HCT116 (cell line): Measurements from ENCODE around the gene NFATC1. TPM values are rescaled to one million over a fixed set of nuclear protein-coding genes. Genes with fewer than 3 reads are reported as not detected.

Source experiments
- ATAC-seq: fragments of 200-7000 bp; cut with Tn5 transposase; 2 replicates; pipeline ENCODE4 v1.9.1; 2020; ENCODE audit warnings: mild to moderate bottlenecking, moderate library complexity
- BruUV-seq: library from RNA; stranded (reverse); fragments of 400-500 nt; replicated peaks from 2 replicates; lab custom pipeline; 2021; lab: Mats Ljungman, UMichigan
- CTCF ChIA-PET: fragments of 300-600 bp; sonication (Branson Sonifier 250); formaldehyde crosslinking; loops from one replicate; lab custom pipeline; 2021; ENCODE audit warnings: antibody characterized with exemption; lab: Charles Lee
- POLR2A ChIA-PET: fragments of 300-600, 350-600 bp; sonication (Branson Sonifier 250); formaldehyde crosslinking; loops from one replicate; lab custom pipeline; 2021; ENCODE audit warnings: antibody characterized with exemption; lab: Charles Lee
- RAD21 ChIA-PET, 2 experiments: fragments of 300-600 bp; sonication (Branson Sonifier 250); formaldehyde crosslinking; loops; one replicate each; lab custom pipeline; 2023; ENCODE audit warnings: low total read pairs in 2 of 2; ENCODE audit not compliant: uncharacterized antibody in 2 of 2, unreplicated experiment in 2 of 2, low non-redundant PET in 1 of 2; lab: Charles Lee
- DNase-seq: peaks from one replicate; pipeline ENCODE4 v3.0.0-alpha.2; 2010; ENCODE audit warnings: low read depth, low spot score
- H2AFZ ChIP-seq: fragments of 200-600 bp; shearing (Covaris generic), sonication (generic); 2 replicates; pipeline ENCODE4 v1.6.1; 2017; ENCODE audit warnings: low read depth, mixed run types, mixed read lengths, antibody characterized with exemption, low read length; ENCODE audit not compliant: poor library complexity, severe bottlenecking
- H3K27ac ChIP-seq: 2 replicates; pipeline ENCODE4 v1.5.1; 2012; ENCODE audit warnings: low read depth, low read length
- H3K27me3 ChIP-seq: fragments of 200-600 bp; sonication (generic); 2 replicates; pipeline ENCODE4 v1.6.1; 2016; ENCODE audit warnings: mixed run types, low read length, mixed read lengths; ENCODE audit not compliant: insufficient read depth
- H3K36me3 ChIP-seq, 2 experiments: fragments of 200-500 bp in 1 of 2; fragments of 200-600 bp in 1 of 2; sonication (Bioruptor generic) in 1 of 2; sonication (generic) in 1 of 2; 2 replicates each; pipeline versions ENCODE4 v1.5.1 to v1.6.1; 2014 to 2016; ENCODE audit warnings: low read length in 2 of 2, inconsistent platforms in 1 of 2, mixed read lengths in 1 of 2, mixed run types in 1 of 2; ENCODE audit not compliant: insufficient read depth in 2 of 2, control insufficient read depth in 1 of 2
- H3K4me1 ChIP-seq, 2 experiments: fragments of 200-600 bp in 1 of 2; sonication (generic) in 1 of 2; 2 replicates each; pipeline versions ENCODE4 v1.5.1 to v1.6.1; 2012 to 2017; ENCODE audit warnings: low read length in 2 of 2, inconsistent platforms in 1 of 2, mild to moderate bottlenecking in 1 of 2, mixed read lengths in 1 of 2, mixed run types in 1 of 2, moderate library complexity in 1 of 2; ENCODE audit not compliant: insufficient read depth in 2 of 2, control insufficient read depth in 1 of 2
- H3K4me2 ChIP-seq: fragments of 200-600 bp; sonication (generic); 2 replicates; pipeline ENCODE4 v1.6.1; 2017; ENCODE audit warnings: mixed run types, low read length, mixed read lengths
- H3K4me3 ChIP-seq, 2 experiments: fragments of 200-600 bp in 1 of 2; sonication (generic) in 1 of 2; replicated peaks in 1 of 2; 2 replicates each; pipeline ENCODE4 v1.5.1; 2011 to 2016; ENCODE audit warnings: low read length in 2 of 2, control low read depth in 1 of 2, low read depth in 1 of 2, mild to moderate bottlenecking in 1 of 2, mixed read lengths in 1 of 2, mixed run types in 1 of 2
- H3K79me2 ChIP-seq: fragments of 200-600 bp; sonication (generic); 2 replicates; pipeline ENCODE4 v1.6.1; 2017; ENCODE audit warnings: mild to moderate bottlenecking, mixed run types, low read length, moderate library complexity, mixed read lengths; ENCODE audit not compliant: insufficient read depth
- H3K9ac ChIP-seq: fragments of 200-600 bp; sonication (generic); 2 replicates; pipeline ENCODE4 v1.6.1; 2016; ENCODE audit warnings: low read length, mixed read lengths
- H3K9me2 ChIP-seq: fragments of 200-600 bp; sonication (generic), shearing (Covaris generic); 2 replicates; pipeline ENCODE4 v1.6.1; 2017; ENCODE audit warnings: mixed run types, mild to moderate bottlenecking, moderate library complexity; ENCODE audit not compliant: insufficient read depth
- H3K9me3 ChIP-seq, 2 experiments: fragments of 200-500 bp in 1 of 2; fragments of 200-600 bp in 1 of 2; sonication (Bioruptor generic) in 1 of 2; sonication (generic) in 1 of 2; 2 replicates each; pipeline ENCODE4 v1.6.1; 2014 to 2017; ENCODE audit warnings: low read length in 2 of 2, mixed read lengths in 2 of 2, inconsistent platforms in 1 of 2, low read depth in 1 of 2, mild to moderate bottlenecking in 1 of 2, mixed run types in 1 of 2, moderate library complexity in 1 of 2; ENCODE audit not compliant: control insufficient read depth in 1 of 2, insufficient read depth in 1 of 2
- H4K20me1 ChIP-seq: fragments of 200-600 bp; sonication (generic), shearing (Covaris generic); 2 replicates; pipeline ENCODE4 v1.6.1; 2017; ENCODE audit warnings: mixed run types, mild to moderate bottlenecking, moderate library complexity; ENCODE audit not compliant: insufficient read depth
- CBX3 ChIP-seq: IDR thresholded peaks from 2 replicates; pipeline ENCODE4 v1.6.1; 2012; ENCODE audit warnings: low read depth
- CEBPB ChIP-seq: IDR thresholded peaks from 2 replicates; pipeline ENCODE4 v1.6.1; 2012; ENCODE audit warnings: low read depth
- EZH2 ChIP-seq: fragments of 200-600 bp; sonication (generic); IDR thresholded peaks from 2 replicates; pipeline ENCODE4 v1.6.1; 2017; ENCODE audit warnings: antibody characterized with exemption, mixed run types
- EZH2phosphoT487 ChIP-seq: fragments of 200-600 bp; IDR thresholded peaks from 2 replicates; pipeline ENCODE4 v1.6.1; 2018; ENCODE audit warnings: antibody characterized with exemption, borderline replicate concordance
- FOSL1 ChIP-seq: IDR thresholded peaks from 2 replicates; pipeline ENCODE4 v1.6.1; 2012; ENCODE audit warnings: low read depth
- JUND ChIP-seq: IDR thresholded peaks from 2 replicates; pipeline ENCODE4 v1.6.1; 2012
- POLR2AphosphoS5 ChIP-seq: IDR thresholded peaks from 2 replicates; pipeline ENCODE4 v1.6.1; 2011; ENCODE audit warnings: mild to moderate bottlenecking, low read depth, low read length, moderate library complexity
- YY1 ChIP-seq: IDR thresholded peaks from 2 replicates; pipeline ENCODE4 v1.6.1; 2011; ENCODE audit warnings: low read length, low read depth, moderate library complexity, mild to moderate bottlenecking; ENCODE audit not compliant: insufficient replicate concordance; ENCODE audit errors: extremely low read depth
- ZFX ChIP-seq: fragments of 450-650 bp; IDR thresholded peaks from 2 replicates; pipeline ENCODE4 v1.6.1; 2017
- intact Hi-C: fragments of 100-400 bp; cut with micrococcal nuclease; formaldehyde crosslinking; loops from 2 replicates; pipeline ENCODE4 v1.10.0; 2022
- total RNA-seq: library from RNA; stranded (reverse); gene quantifications from one replicate; pipeline ENCODE4 v1.2.1, GENCODE V29; 2021; ENCODE audit not compliant: unreplicated experiment
- TF ChIP-seq, protein P1 (sequence below): IDR thresholded peaks from 2 replicates; pipeline ENCODE4 v1.6.1; 2012; ENCODE audit warnings: low read depth
- TF ChIP-seq, protein P2 (sequence below): IDR thresholded peaks from 2 replicates; pipeline ENCODE4 v1.6.1; 2012

The NFATC1 gene
- total RNA-seq, 1 experiment from 2014 or later, result 20.8 TPM

DNA sequence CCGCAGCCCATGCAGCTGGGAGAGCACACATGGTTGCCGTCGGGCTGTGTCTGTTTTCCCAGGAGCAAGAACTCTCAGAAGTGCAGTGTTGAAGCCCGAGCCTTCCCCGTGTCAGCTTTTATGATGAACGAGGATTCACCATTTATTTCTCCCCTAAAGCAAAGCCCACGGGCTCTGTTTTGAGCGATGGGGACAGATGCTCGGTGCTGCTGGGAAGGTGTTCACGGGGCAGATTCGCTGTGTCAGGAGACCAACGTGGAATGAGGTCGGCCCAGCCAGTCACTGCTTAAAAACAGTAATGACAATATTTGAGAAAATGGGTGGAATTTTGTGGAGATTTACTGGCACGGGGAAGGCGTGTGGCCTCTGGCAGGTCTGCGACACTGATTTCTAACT is 43.9 kb downstream of the NFATC1 start:
- POLR2A ChIA-PET, result no interaction called here
- Histone ChIP-seq H3K27ac (no peak overlapping the region), H3K4me2 (no peak overlapping the region), H4K20me1 (no peaks in the 10 kb centered on the region), H3K9me2 (no peaks in the 10 kb centered on the region), H3K4me3 (no peak overlapping the region), H3K4me1 (no peaks in the 10 kb centered on the region), H3K9me3 (no peaks in the 10 kb centered on the region), H3K79me2 (no peaks in the 10 kb centered on the region), H3K27me3 (no peaks in the 10 kb centered on the region), H2AFZ (no peak overlapping the region), H3K9ac (no peak overlapping the region), H3K36me3 (no peaks in the 10 kb centered on the region)
- intact Hi-C loops, result no loop called here
- no peak for TF ChIP-seq JUND
- no peak for TF ChIP-seq EZH2phosphoT487
- TF ChIP-seq CEBPB, result no peak
- ATAC-seq (no peak), DNase-seq (no peak)
- RAD21 ChIA-PET, result no interaction called here
- CTCF ChIA-PET, result no interaction called here
- no TSS peak for BruUV-seq

DNA sequence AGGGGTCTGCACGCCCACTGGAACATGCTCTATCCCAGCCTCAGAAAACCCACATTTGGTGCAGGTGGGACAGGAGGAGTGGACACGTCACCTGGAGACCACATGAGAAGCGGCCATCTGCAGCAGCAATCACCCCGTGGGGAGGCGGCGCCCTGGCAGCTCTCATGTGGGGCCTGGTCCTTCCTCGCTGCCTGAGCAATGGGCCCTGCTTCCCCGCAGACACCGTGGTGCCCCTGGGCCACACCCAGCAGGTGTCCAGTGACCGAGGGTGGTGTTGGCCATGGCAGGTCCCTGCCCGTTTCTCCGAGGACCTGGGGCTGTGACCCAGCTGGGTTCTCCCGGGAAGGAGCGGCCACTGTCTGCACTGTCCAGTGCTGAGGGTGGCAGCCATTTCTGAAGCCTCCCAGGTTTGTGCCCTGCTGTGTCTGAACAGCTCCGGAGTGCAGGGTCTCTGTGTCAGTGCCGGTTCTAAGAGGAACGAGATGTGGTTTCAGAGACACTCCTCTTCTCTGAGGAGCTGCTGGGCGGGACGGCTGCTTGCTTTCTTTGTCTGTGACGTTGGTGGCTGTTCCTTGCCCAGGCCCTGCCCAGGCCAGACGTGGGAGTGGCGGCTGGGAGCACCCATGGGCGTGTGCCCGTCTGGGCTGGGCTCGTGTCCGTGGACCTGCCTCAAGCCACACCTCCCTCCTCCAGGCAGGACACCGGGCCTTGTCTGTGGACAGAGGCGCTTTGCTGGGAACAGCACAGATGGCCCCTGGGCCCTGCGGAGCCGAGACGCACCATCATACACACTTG is 44.8 kb downstream of the NFATC1 start:
- ChIA-PET POLR2A (no interaction called here), CTCF (no interaction called here), RAD21 (no interaction called here)
- H3K4me1 ChIP-seq, result no peaks in the 10 kb centered on the region
- no peaks in the 10 kb centered on the region for H3K9me2 ChIP-seq
- no peak overlapping the region for H3K9ac ChIP-seq
- no peaks in the 10 kb centered on the region for H3K79me2 ChIP-seq
- ATAC-seq, result no peak
- H3K27me3 ChIP-seq, result no peaks in the 10 kb centered on the region
- no peak overlapping the region for H3K4me3 ChIP-seq
- TF ChIP-seq, protein P1, sequence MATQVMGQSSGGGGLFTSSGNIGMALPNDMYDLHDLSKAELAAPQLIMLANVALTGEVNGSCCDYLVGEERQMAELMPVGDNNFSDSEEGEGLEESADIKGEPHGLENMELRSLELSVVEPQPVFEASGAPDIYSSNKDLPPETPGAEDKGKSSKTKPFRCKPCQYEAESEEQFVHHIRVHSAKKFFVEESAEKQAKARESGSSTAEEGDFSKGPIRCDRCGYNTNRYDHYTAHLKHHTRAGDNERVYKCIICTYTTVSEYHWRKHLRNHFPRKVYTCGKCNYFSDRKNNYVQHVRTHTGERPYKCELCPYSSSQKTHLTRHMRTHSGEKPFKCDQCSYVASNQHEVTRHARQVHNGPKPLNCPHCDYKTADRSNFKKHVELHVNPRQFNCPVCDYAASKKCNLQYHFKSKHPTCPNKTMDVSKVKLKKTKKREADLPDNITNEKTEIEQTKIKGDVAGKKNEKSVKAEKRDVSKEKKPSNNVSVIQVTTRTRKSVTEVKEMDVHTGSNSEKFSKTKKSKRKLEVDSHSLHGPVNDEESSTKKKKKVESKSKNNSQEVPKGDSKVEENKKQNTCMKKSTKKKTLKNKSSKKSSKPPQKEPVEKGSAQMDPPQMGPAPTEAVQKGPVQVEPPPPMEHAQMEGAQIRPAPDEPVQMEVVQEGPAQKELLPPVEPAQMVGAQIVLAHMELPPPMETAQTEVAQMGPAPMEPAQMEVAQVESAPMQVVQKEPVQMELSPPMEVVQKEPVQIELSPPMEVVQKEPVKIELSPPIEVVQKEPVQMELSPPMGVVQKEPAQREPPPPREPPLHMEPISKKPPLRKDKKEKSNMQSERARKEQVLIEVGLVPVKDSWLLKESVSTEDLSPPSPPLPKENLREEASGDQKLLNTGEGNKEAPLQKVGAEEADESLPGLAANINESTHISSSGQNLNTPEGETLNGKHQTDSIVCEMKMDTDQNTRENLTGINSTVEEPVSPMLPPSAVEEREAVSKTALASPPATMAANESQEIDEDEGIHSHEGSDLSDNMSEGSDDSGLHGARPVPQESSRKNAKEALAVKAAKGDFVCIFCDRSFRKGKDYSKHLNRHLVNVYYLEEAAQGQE, result no peak
- TF ChIP-seq FOSL1 (no peak), EZH2phosphoT487 (no peak), CBX3 (no peak), YY1 (no peak), ZFX (no peak), EZH2 (no peak), POLR2AphosphoS5 (no peak)
- TF ChIP-seq, protein P2, sequence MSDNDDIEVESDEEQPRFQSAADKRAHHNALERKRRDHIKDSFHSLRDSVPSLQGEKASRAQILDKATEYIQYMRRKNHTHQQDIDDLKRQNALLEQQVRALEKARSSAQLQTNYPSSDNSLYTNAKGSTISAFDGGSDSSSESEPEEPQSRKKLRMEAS, result no peak
- no TSS peak for BruUV-seq
- H3K9me3 ChIP-seq, result no peaks in the 10 kb centered on the region
- no peak overlapping the region for H2AFZ ChIP-seq
- DNase-seq, result no peak
- H4K20me1 ChIP-seq, result no peaks in the 10 kb centered on the region
- H3K27ac ChIP-seq, result no peak overlapping the region
- intact Hi-C loops, result no loop called here
- no peaks in the 10 kb centered on the region for H3K36me3 ChIP-seq
- H3K4me2 ChIP-seq, result no peak overlapping the region
